GM23338 (cell line): Measurements from ENCODE around the gene MCAT. TPM values are rescaled to one million over a fixed set of nuclear protein-coding genes. Genes with fewer than 3 reads are reported as not detected.

Experiments
- ATAC-seq: fragments of 200-7000 bp; cut with Tn5 transposase; 3 replicates; pipeline ENCODE4 v1.9.1; 2020
- DNase-seq: peaks from one replicate; pipeline ENCODE4 v3.0.0-alpha.2; 2015; ENCODE audit warnings: low spot score
- H2AFZ ChIP-seq: fragments of 200-600 bp; sonication (generic); 2 replicates; pipeline ENCODE4 v1.8.0; 2016; ENCODE audit warnings: antibody characterized with exemption, mild to moderate bottlenecking, moderate library complexity
- H3F3A ChIP-seq: fragments of 200-600 bp; sonication (generic); replicated peaks from 2 replicates; pipeline ENCODE4 v1.8.0; 2017; ENCODE audit warnings: antibody characterized with exemption, mixed run types, low read depth
- H3K27ac ChIP-seq: fragments of 200-600 bp; sonication (generic); 2 replicates; pipeline ENCODE4 v1.6.1; 2016; ENCODE audit warnings: low read depth
- H3K27me3 ChIP-seq: fragments of 200-600 bp; sonication (generic); 2 replicates; pipeline ENCODE4 v1.8.0; 2016; ENCODE audit warnings: mild to moderate bottlenecking, mixed run types, moderate library complexity; ENCODE audit not compliant: insufficient read depth
- H3K36me3 ChIP-seq: fragments of 200-600 bp; sonication (generic); 2 replicates; pipeline ENCODE4 v1.8.0; 2016; ENCODE audit warnings: mild to moderate bottlenecking; ENCODE audit not compliant: insufficient read depth
- H3K4me1 ChIP-seq: fragments of 200-600 bp; sonication (generic); 2 replicates; pipeline ENCODE4 v1.8.0; 2016; ENCODE audit warnings: mild to moderate bottlenecking, moderate library complexity; ENCODE audit not compliant: insufficient read depth
- H3K4me2 ChIP-seq: fragments of 200-600 bp; sonication (generic); 2 replicates; pipeline ENCODE4 v1.7.1; 2017; ENCODE audit warnings: mixed run types
- H3K4me3 ChIP-seq: fragments of 200-600 bp; sonication (generic); 2 replicates; pipeline ENCODE4 v1.6.1; 2016; ENCODE audit warnings: mixed run types
- H3K79me2 ChIP-seq: fragments of 200-600 bp; sonication (generic); replicated peaks from 2 replicates; pipeline ENCODE4 v1.8.0; 2017; ENCODE audit warnings: mild to moderate bottlenecking; ENCODE audit not compliant: insufficient read depth
- H3K9me2 ChIP-seq: fragments of 200-600 bp; sonication (generic); 2 replicates; pipeline ENCODE4 v1.8.0; 2017; ENCODE audit not compliant: insufficient read depth
- H4K20me1 ChIP-seq: fragments of 200-600 bp; sonication (generic); replicated peaks from 2 replicates; pipeline ENCODE4 v1.8.0; 2017; ENCODE audit warnings: mild to moderate bottlenecking; ENCODE audit not compliant: insufficient read depth
- H3K27ac Mint-ChIP-seq: 2 replicates; pipeline ENCODE4 v1.8.0; 2020; ENCODE audit warnings: inconsistent platforms, mild to moderate bottlenecking, moderate library complexity, mixed read lengths
- H3K27me3 Mint-ChIP-seq: 3 replicates; pipeline ENCODE4 v1.8.0; 2022; ENCODE audit warnings: low read depth, mild to moderate bottlenecking, moderate library complexity, mixed read lengths, inconsistent platforms; ENCODE audit not compliant: insufficient read depth, poor library complexity
- H3K36me3 Mint-ChIP-seq: 3 replicates; pipeline ENCODE4 v1.8.0; 2021; ENCODE audit warnings: low read depth, mild to moderate bottlenecking, inconsistent platforms, moderate library complexity, mixed read lengths
- H3K4me1 Mint-ChIP-seq: 3 replicates; pipeline ENCODE4 v1.8.0; 2020; ENCODE audit warnings: mild to moderate bottlenecking, inconsistent platforms, mixed read lengths
- H3K4me3 Mint-ChIP-seq: 3 replicates; pipeline ENCODE4 v1.8.0; 2021; ENCODE audit warnings: moderate library complexity, mild to moderate bottlenecking, inconsistent platforms, mixed read lengths
- H3K9me3 Mint-ChIP-seq: 3 replicates; pipeline ENCODE4 v1.8.0; 2020; ENCODE audit warnings: moderate library complexity, mild to moderate bottlenecking, inconsistent platforms, mixed read lengths
- CREB1 ChIP-seq: fragments of 250-450 bp; sonication (Bioruptor Pico); IDR thresholded peaks from 2 replicates; pipeline ENCODE4 v1.5.0; 2020; ENCODE audit warnings: low read depth, mild to moderate bottlenecking, moderate library complexity
- CTCF ChIP-seq, 2 experiments: fragments of 200-600 bp in 1 of 2; sonication (generic) in 1 of 2; conservative IDR thresholded peaks; 2 replicates each; pipeline versions ENCODE4 v1.5.1 to v1.6.1; 2016 to 2017; ENCODE audit warnings: antibody characterized with exemption in 2 of 2, low read depth in 2 of 2, mild to moderate bottlenecking in 2 of 2, moderate library complexity in 1 of 2
- ETS1 ChIP-seq: IDR thresholded peaks from 2 replicates; pipeline ENCODE4 v1.6.1; 2016; ENCODE audit warnings: antibody characterized with exemption
- EZH2 ChIP-seq: fragments of 200-600 bp; sonication (generic); IDR thresholded peaks from one replicate; pipeline ENCODE4 v1.8.0; 2017; ENCODE audit warnings: antibody characterized with exemption, mild to moderate bottlenecking, low read depth; ENCODE audit not compliant: unreplicated experiment
- EZH2phosphoT487 ChIP-seq: fragments of 200-600 bp; sonication (generic); IDR thresholded peaks from one replicate; pipeline ENCODE4 v1.8.1; 2018; ENCODE audit warnings: antibody characterized with exemption; ENCODE audit not compliant: unreplicated experiment
- JUNB ChIP-seq: IDR thresholded peaks from one replicate; pipeline ENCODE4 v1.6.1; 2016; ENCODE audit warnings: antibody characterized with exemption; ENCODE audit not compliant: unreplicated experiment
- NANOG ChIP-seq: IDR thresholded peaks from 2 replicates; pipeline ENCODE4 v1.6.1; 2016; ENCODE audit warnings: antibody characterized with exemption, borderline replicate concordance
- POLR2AphosphoS5 ChIP-seq: IDR thresholded peaks from 2 replicates; pipeline ENCODE4 v1.6.1; 2016; ENCODE audit warnings: antibody characterized with exemption, low read depth
- REST ChIP-seq: IDR thresholded peaks from one replicate; pipeline ENCODE4 v1.6.1; 2018; ENCODE audit warnings: antibody characterized with exemption; ENCODE audit not compliant: unreplicated experiment
- STAT1 ChIP-seq: IDR thresholded peaks from one replicate; pipeline ENCODE4 v1.6.1; 2016; ENCODE audit warnings: antibody characterized with exemption; ENCODE audit not compliant: unreplicated experiment
- ZNF114 ChIP-seq: fragments of 250-450 bp; sonication (Bioruptor Pico); IDR thresholded peaks from 2 replicates; pipeline ENCODE4 v1.5.0; 2020; ENCODE audit warnings: mild to moderate bottlenecking, moderate library complexity
- ZNF331 ChIP-seq: fragments of 250-450 bp; sonication (Bioruptor Pico); IDR thresholded peaks from 2 replicates; pipeline ENCODE4 v1.5.0; 2020; ENCODE audit warnings: low read depth, mild to moderate bottlenecking, moderate library complexity
- ZNF462 ChIP-seq: fragments of 250-450 bp; sonication (Bioruptor Pico); IDR thresholded peaks from 2 replicates; pipeline ENCODE4 v1.5.0; 2020; ENCODE audit warnings: mild to moderate bottlenecking, moderate library complexity
- polyA plus RNA-seq: library from polyadenylated mRNA; unstranded; fragments of >200 nt; fragmentation: Nextera tagmentation; extraction: Ambion mirVana; gene quantifications from 2 replicates; pipeline ENCODE4 v1.2.1, GENCODE V29; 2016
- total RNA-seq: library from RNA; depleted of rRNA; stranded (reverse); fragments of >200 nt; shearing (Covaris generic); gene quantifications from 2 replicates; pipeline ENCODE4 v1.2.3, GENCODE V29; 2014

MCAT gene
- total and polyA plus RNA-seq, 2 experiments from 2014 or later: 9.7 to 16.9 TPM

GRCh38 chr22:43144949-43145348 lies 1.8 kb upstream of the MCAT start:
- no peaks in the 10 kb centered on the region for H3K9me2 ChIP-seq
- no peak overlapping the region for H3K27ac ChIP-seq
- H3K27me3 ChIP-seq: no peaks in the 10 kb centered on the region
- peaks cover 7% of the 10 kb centered on the region for H3K27me3 Mint-ChIP-seq
- no peak overlapping the region for H3K4me2 ChIP-seq
- TF ChIP-seq ZNF331 (CRISPR knock-in tag) (no peak), ETS1 (no peak), STAT1 (no peak), ZNF462 (CRISPR knock-in tag) (no peak), REST (no peak), CREB1 (CRISPR knock-in tag) (no peak), POLR2AphosphoS5 (no peak), NANOG (no peak), CTCF (conservative IDR thresholded peaks at IDR 0.05; ENCODE audit: low read depth in 2 of 2) (no peak), JUNB (no peak), EZH2phosphoT487 (no peak), ZNF114 (CRISPR knock-in tag) (no peak), EZH2 (no peak)
- H3K4me3 Mint-ChIP-seq: no peak overlapping the region
- no peak overlapping the region for H3K4me3 ChIP-seq
- H3K4me1 ChIP-seq: no peaks in the 10 kb centered on the region; the same call in 1 of the 2 replicates
- H3K27ac Mint-ChIP-seq: no peak overlapping the region
- H3K9me3 Mint-ChIP-seq: no peaks in the 10 kb centered on the region
- H4K20me1 ChIP-seq: peaks cover 5% of the 10 kb centered on the region
- peaks cover 13% of the 10 kb centered on the region; the same call in 2 of the 3 replicates for H3K36me3 Mint-ChIP-seq
- no peaks in the 10 kb centered on the region for H3K36me3 ChIP-seq
- ATAC-seq (no peak), DNase-seq (no peak)
- H3K4me1 Mint-ChIP-seq: peaks cover 6% of the 10 kb centered on the region; the same call in 2 of the 3 replicates
- H3F3A ChIP-seq: no peaks in the 10 kb centered on the region
- H2AFZ ChIP-seq: peak overlapping the region; percentile 72
- peaks cover 14% of the 10 kb centered on the region for H3K79me2 ChIP-seq
